Sigmoid colon (tissue), 7 donors: Measurements from ENCODE around the gene IKZF1. TPM values are rescaled to one million over a fixed set of nuclear protein-coding genes. Genes with fewer than 3 reads are reported as not detected.

Experiments
- DNase-seq: peaks from one replicate; pipeline ENCODE4 v3.0.0-alpha.2; 2019
- H3K27ac ChIP-seq, 4 donors: fragments of 200-600 bp; sonication (generic); one replicate each; pipeline ENCODE4 v1.5.1; 2016 to 2019; ENCODE audit warnings: mild to moderate bottlenecking in 1 of 4
- H3K27me3 ChIP-seq, 3 donors: fragments of 200-600 bp; sonication (generic); one replicate each; pipeline ENCODE4 v1.5.1; 2019; ENCODE audit warnings: mild to moderate bottlenecking in 1 of 3
- H3K36me3 ChIP-seq, 4 donors: fragments of 200-600 bp; sonication (generic); one replicate each; pipeline ENCODE4 v1.5.1; 2016 to 2019
- H3K4me1 ChIP-seq, 4 donors: fragments of 200-600 bp; sonication (generic); one replicate each; pipeline ENCODE4 v1.5.1; 2017 to 2019
- H3K4me3 ChIP-seq, 4 donors: fragments of 200-600 bp; sonication (generic); one replicate each; pipeline ENCODE4 v1.5.1; 2017 to 2019; ENCODE audit warnings: mild to moderate bottlenecking in 2 of 4, moderate library complexity in 1 of 4
- H3K9me3 ChIP-seq, 4 donors: fragments of 200-600 bp in 3 of 4; sonication (generic) in 3 of 4; one replicate each; pipeline versions ENCODE4 v1.5.1 to v1.6.1; 2013 to 2019
- EP300 ChIP-seq, 4 donors: sonication (generic); formaldehyde crosslinking; IDR thresholded peaks; one replicate each; pipeline ENCODE4 v1.6.1; 2017; ENCODE audit warnings: antibody characterized with exemption in 4 of 4
- POLR2A ChIP-seq, 2 donors: fragments of 450-650 bp; IDR thresholded peaks; one replicate each; pipeline ENCODE4 v1.6.1; 2016; ENCODE audit warnings: antibody characterized with exemption in 2 of 2, mild to moderate bottlenecking in 2 of 2, moderate library complexity in 2 of 2
- POLR2AphosphoS5 ChIP-seq, 4 donors: sonication (generic); formaldehyde crosslinking; IDR thresholded peaks; one replicate each; pipeline ENCODE4 v1.6.1; 2017; ENCODE audit warnings: antibody characterized with exemption in 4 of 4
- WGBS, 2 donors: extraction: QIAGEN DNeasy Blood & Tissue Kit; methylation state at CpG; one replicate each; pipeline ENCODE4 v1.1.7; 2013; 5-methylcytosine and 5-hydroxymethylcytosine counted together
- intact Hi-C: fragments of 100-400 bp; cut with DNase I; formaldehyde crosslinking; loops from one replicate; pipeline ENCODE4 v1.15.1; 2023
- polyA plus RNA-seq, 3 donors: library from polyadenylated mRNA; stranded (reverse); fragments of 200-250 nt; gene quantifications; one replicate each; pipeline ENCODE4 v1.2.3, GENCODE V29; 2013
- total RNA-seq, 4 donors: library from RNA; depleted of rRNA; stranded (reverse); fragments of >200 nt; gene quantifications; one replicate each; pipeline ENCODE4 v1.1.0, GENCODE V29; 2016
- TF ChIP-seq, protein P1 (sequence below), 4 experiments: fragments of 450-650 bp in 3 of 4; fragments of 200-600 bp in 1 of 4; IDR thresholded peaks; one replicate each; pipeline ENCODE4 v1.5.1; 2016 to 2019; ENCODE audit warnings: antibody characterized with exemption in 4 of 4, mild to moderate bottlenecking in 3 of 4, moderate library complexity in 2 of 4
- donor health status: healthy with polysubstance abuse.
- donor health status: Bipolar disorder and iron deficiency.
- donor health status: healthy.

The IKZF1 gene
- total and polyA plus RNA-seq, 7 donors, result 1.8 to 29.9 (median 6.4) TPM

- peak; percentile 71 for DNase-seq
- Histone ChIP-seq H3K4me1 (no peaks in the 10 kb centered on the region), H3K4me3 (no peak overlapping the region), H3K9me3 (no peaks in the 10 kb centered on the region), H3K27ac (no peak overlapping the region), H3K36me3 (no peaks in the 10 kb centered on the region), H3K27me3 (peaks cover 0 to 3% (median 0%) of the 10 kb centered on the region in 3 donors)
- intact Hi-C loops, result no loop called here
- TF ChIP-seq, protein P1, sequence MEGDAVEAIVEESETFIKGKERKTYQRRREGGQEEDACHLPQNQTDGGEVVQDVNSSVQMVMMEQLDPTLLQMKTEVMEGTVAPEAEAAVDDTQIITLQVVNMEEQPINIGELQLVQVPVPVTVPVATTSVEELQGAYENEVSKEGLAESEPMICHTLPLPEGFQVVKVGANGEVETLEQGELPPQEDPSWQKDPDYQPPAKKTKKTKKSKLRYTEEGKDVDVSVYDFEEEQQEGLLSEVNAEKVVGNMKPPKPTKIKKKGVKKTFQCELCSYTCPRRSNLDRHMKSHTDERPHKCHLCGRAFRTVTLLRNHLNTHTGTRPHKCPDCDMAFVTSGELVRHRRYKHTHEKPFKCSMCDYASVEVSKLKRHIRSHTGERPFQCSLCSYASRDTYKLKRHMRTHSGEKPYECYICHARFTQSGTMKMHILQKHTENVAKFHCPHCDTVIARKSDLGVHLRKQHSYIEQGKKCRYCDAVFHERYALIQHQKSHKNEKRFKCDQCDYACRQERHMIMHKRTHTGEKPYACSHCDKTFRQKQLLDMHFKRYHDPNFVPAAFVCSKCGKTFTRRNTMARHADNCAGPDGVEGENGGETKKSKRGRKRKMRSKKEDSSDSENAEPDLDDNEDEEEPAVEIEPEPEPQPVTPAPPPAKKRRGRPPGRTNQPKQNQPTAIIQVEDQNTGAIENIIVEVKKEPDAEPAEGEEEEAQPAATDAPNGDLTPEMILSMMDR (IDR thresholded peaks at IDR 0.05), result no peak
- TF ChIP-seq EP300 (IDR thresholded peaks at IDR 0.05) (no peak), POLR2AphosphoS5 (IDR thresholded peaks at IDR 0.05) (no peak), POLR2A (IDR thresholded peaks at IDR 0.05) (no peak)
- 80 to 84% methylated on average over 15 of the region's 15 CpGs for WGBS, 2 donors
These were observed 51.9 kb downstream of the IKZF1 start for GRCh38 chr7:50356212-50356944.

DNA sequence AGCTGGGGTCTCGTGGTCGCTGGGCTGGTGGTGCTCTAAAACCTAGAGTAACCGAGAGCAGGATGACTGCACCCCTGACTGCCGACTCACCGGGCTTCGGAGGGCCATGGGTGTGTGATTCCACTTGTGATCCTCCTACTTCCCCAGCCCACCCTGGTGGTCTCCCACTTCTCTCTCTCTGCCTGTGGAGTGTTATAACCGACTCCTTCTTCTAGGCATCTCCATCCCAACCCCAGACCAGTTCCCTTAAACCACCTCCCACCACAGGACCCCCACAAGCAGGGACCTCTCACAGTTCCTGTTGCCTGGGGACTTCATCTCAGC lies 52.4 kb downstream of the IKZF1 start:
- Histone ChIP-seq H3K4me3 (no peak overlapping the region), H3K9me3 (no peaks in the 10 kb centered on the region), H3K27ac (no peak overlapping the region), H3K36me3 (no peaks in the 10 kb centered on the region), H3K27me3 (peaks cover 0 to 3% (median 0%) of the 10 kb centered on the region in 3 donors), H3K4me1 (no peaks in the 10 kb centered on the region)
- DNase-seq, result no peak
- 73 to 79% methylated on average over 7 of the region's 7 CpGs for WGBS, 2 donors
- intact Hi-C loops, result no loop called here
- TF ChIP-seq EP300 (IDR thresholded peaks at IDR 0.05), result no peak
- TF ChIP-seq, protein P1 (IDR thresholded peaks at IDR 0.05), result no peak
- TF ChIP-seq POLR2AphosphoS5 (IDR thresholded peaks at IDR 0.05), result no peak
- TF ChIP-seq POLR2A (IDR thresholded peaks at IDR 0.05), result no peak

DNA sequence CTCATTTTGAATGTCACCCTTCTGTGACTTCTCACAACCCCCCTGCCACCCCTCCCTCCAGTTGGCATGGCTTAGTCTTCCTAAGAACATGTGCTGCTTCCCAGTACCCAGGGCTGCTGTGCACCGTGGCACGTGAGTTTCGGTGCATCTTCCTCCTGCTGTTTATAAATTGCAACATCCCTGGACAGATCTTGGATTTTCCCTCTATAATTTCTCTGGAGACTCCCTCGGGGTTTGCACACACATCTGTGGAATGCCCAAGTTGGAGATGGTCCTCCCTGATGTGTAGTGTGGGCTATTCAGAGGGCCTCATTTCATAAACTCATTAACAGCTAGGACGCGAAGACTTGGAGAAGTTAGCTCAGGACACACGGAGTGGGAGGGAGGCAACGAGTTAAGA lies 52.9 kb downstream of the IKZF1 start:
- Histone ChIP-seq H3K27me3 (peaks cover 0 to 3% (median 0%) of the 10 kb centered on the region in 3 donors), H3K9me3 (no peaks in the 10 kb centered on the region), H3K27ac (no peak overlapping the region), H3K4me1 (no peaks in the 10 kb centered on the region), H3K36me3 (no peaks in the 10 kb centered on the region), H3K4me3 (no peak overlapping the region)
- TF ChIP-seq EP300 (IDR thresholded peaks at IDR 0.05) (no peak), POLR2AphosphoS5 (IDR thresholded peaks at IDR 0.05) (no peak), POLR2A (IDR thresholded peaks at IDR 0.05) (no peak)
- TF ChIP-seq, protein P1 (IDR thresholded peaks at IDR 0.05), result no peak
- intact Hi-C loops, result no loop called here
- 79 to 81% methylated on average over 8 of the region's 8 CpGs for WGBS, 2 donors
- DNase-seq, result no peak

- Histone ChIP-seq H3K27ac (no peak overlapping the region), H3K36me3 (no peaks in the 10 kb centered on the region), H3K4me1 (no peaks in the 10 kb centered on the region), H3K9me3 (no peaks in the 10 kb centered on the region), H3K4me3 (no peak overlapping the region), H3K27me3 (peaks cover 0 to 3% (median 0%) of the 10 kb centered on the region in 3 donors)
- TF ChIP-seq, protein P1 (IDR thresholded peaks at IDR 0.05), result no peak
- TF ChIP-seq POLR2A (IDR thresholded peaks at IDR 0.05) (no peak), POLR2AphosphoS5 (IDR thresholded peaks at IDR 0.05) (no peak), EP300 (IDR thresholded peaks at IDR 0.05) (no peak)
- WGBS, 2 donors, result 61 to 66% methylated on average over 13 of the region's 13 CpGs
- intact Hi-C loops, result no loop called here
- no peak for DNase-seq
These were observed 53.7 kb downstream of the IKZF1 start for GRCh38 chr7:50358041-50358705.
